Karpas-422 (cell line): ENCODE measurements around the gene ROS1. TPM values are rescaled to one million over a fixed set of nuclear protein-coding genes. Genes with fewer than 3 reads are reported as not detected.

Experiments
- DNase-seq: peaks from one replicate; pipeline ENCODE4 v3.0.0-alpha.2; 2015
- H2AFZ ChIP-seq: fragments of 200-600 bp; sonication (generic); 2 replicates; pipeline ENCODE4 v1.6.1; 2014; ENCODE audit warnings: antibody characterized with exemption, low read length, mixed read lengths
- H3K27ac ChIP-seq: fragments of 200-600 bp; sonication (generic); 2 replicates; pipeline ENCODE4 v1.5.1; 2014; ENCODE audit warnings: mild to moderate bottlenecking, low read length, moderate library complexity
- H3K27me3 ChIP-seq: fragments of 200-600 bp; sonication (generic); 2 replicates; pipeline ENCODE4 v1.6.1; 2014; ENCODE audit warnings: low read length, mixed read lengths
- H3K36me3 ChIP-seq: fragments of 200-600 bp; sonication (generic); 2 replicates; pipeline ENCODE4 v1.6.1; 2014; ENCODE audit warnings: low read length, mixed read lengths; ENCODE audit not compliant: insufficient read depth
- H3K4me1 ChIP-seq: fragments of 200-600 bp; sonication (generic); 2 replicates; pipeline ENCODE4 v1.6.1; 2014; ENCODE audit warnings: mild to moderate bottlenecking, low read length, mixed read lengths
- H3K4me2 ChIP-seq: fragments of 200-600 bp; sonication (generic); 2 replicates; pipeline ENCODE4 v1.6.1; 2014; ENCODE audit warnings: low read length, low read depth, mild to moderate bottlenecking; ENCODE audit not compliant: poor library complexity, severe bottlenecking
- H3K4me3 ChIP-seq: fragments of 200-600 bp; sonication (generic); 2 replicates; pipeline ENCODE4 v1.5.1; 2014; ENCODE audit warnings: mild to moderate bottlenecking, antibody characterized with exemption, low read length, mixed read lengths
- H3K79me2 ChIP-seq: fragments of 200-600 bp; sonication (generic); 2 replicates; pipeline ENCODE4 v1.6.1; 2014; ENCODE audit warnings: mild to moderate bottlenecking, low read length, mixed read lengths
- H3K9ac ChIP-seq: fragments of 200-600 bp; sonication (generic); 2 replicates; pipeline ENCODE4 v1.6.0; 2014; ENCODE audit warnings: low read length
- H3K9me2 ChIP-seq: fragments of 200-600 bp; sonication (generic), shearing (Covaris generic); replicated peaks from 2 replicates; pipeline ENCODE4 v1.6.0; 2014; ENCODE audit warnings: mild to moderate bottlenecking, low read length, moderate library complexity; ENCODE audit not compliant: insufficient read depth
- H3K9me3 ChIP-seq: fragments of 300-700, 200-600 bp; sonication (generic); 2 replicates; pipeline ENCODE4 v1.6.1; 2014; ENCODE audit warnings: low read length, mixed read lengths
- H4K20me1 ChIP-seq: fragments of 200-600 bp; sonication (generic); 2 replicates; pipeline ENCODE4 v1.6.1; 2014; ENCODE audit warnings: mild to moderate bottlenecking, antibody characterized with exemption, low read length, low read depth; ENCODE audit not compliant: insufficient read depth
- total RNA-seq: library from RNA; depleted of rRNA; stranded (reverse); fragments of >200 nt; shearing (Covaris generic); gene quantifications from 2 replicates; pipeline ENCODE4 v1.2.3, GENCODE V29; 2014; ENCODE audit warnings: low replicate concordance

The ROS1 gene
- total RNA-seq, 1 experiment from 2014 or later, result not detected

GRCh38 chr6:117399924-117400323 lies 25.8 kb downstream of the ROS1 start:
- Histone ChIP-seq H3K79me2 (no peaks in the 10 kb centered on the region), H3K27me3 (no peaks in the 10 kb centered on the region), H3K4me1 (no peaks in the 10 kb centered on the region), H3K4me2 (no peak overlapping the region), H3K9me2 (no peaks in the 10 kb centered on the region), H4K20me1 (no peaks in the 10 kb centered on the region), H3K9ac (no peak overlapping the region), H3K4me3 (no peak overlapping the region), H3K36me3 (no peaks in the 10 kb centered on the region), H3K27ac (no peak overlapping the region), H2AFZ (no peak overlapping the region), H3K9me3 (no peaks in the 10 kb centered on the region)
- DNase-seq, result no peak

GRCh38 chr6:117399126-117399525 lies 26.6 kb downstream of the ROS1 start:
- Histone ChIP-seq H3K27me3 (no peaks in the 10 kb centered on the region), H3K36me3 (no peaks in the 10 kb centered on the region), H3K9ac (no peak overlapping the region), H3K9me3 (no peaks in the 10 kb centered on the region), H3K27ac (no peak overlapping the region), H2AFZ (no peak overlapping the region), H4K20me1 (no peaks in the 10 kb centered on the region), H3K79me2 (no peaks in the 10 kb centered on the region), H3K4me2 (no peak overlapping the region), H3K9me2 (no peaks in the 10 kb centered on the region), H3K4me1 (no peaks in the 10 kb centered on the region), H3K4me3 (no peak overlapping the region)
- no peak for DNase-seq

GRCh38 chr6:117397536-117398227 lies 28.1 kb downstream of the ROS1 start:
- Histone ChIP-seq H3K36me3 (no peaks in the 10 kb centered on the region), H2AFZ (no peak overlapping the region), H3K4me3 (no peak overlapping the region), H3K27me3 (no peaks in the 10 kb centered on the region), H3K79me2 (no peaks in the 10 kb centered on the region), H3K9ac (no peak overlapping the region), H3K9me3 (no peaks in the 10 kb centered on the region), H3K9me2 (no peaks in the 10 kb centered on the region), H3K27ac (no peak overlapping the region), H3K4me1 (no peaks in the 10 kb centered on the region), H3K4me2 (no peak overlapping the region), H4K20me1 (no peaks in the 10 kb centered on the region)
- DNase-seq, result no peak

- Histone ChIP-seq H2AFZ (no peak overlapping the region), H3K9me3 (no peaks in the 10 kb centered on the region), H3K4me1 (no peaks in the 10 kb centered on the region), H3K27ac (no peak overlapping the region), H3K9me2 (no peaks in the 10 kb centered on the region), H3K9ac (no peak overlapping the region), H4K20me1 (no peaks in the 10 kb centered on the region), H3K79me2 (no peaks in the 10 kb centered on the region), H3K36me3 (no peaks in the 10 kb centered on the region), H3K4me2 (no peak overlapping the region), H3K4me3 (no peak overlapping the region), H3K27me3 (no peaks in the 10 kb centered on the region)
- DNase-seq, result no peak
Observed at GRCh38 chr6:117396228-117396627, 29.5 kb downstream of the ROS1 start.

- no peaks in the 10 kb centered on the region for H3K4me1 ChIP-seq
- no peaks in the 10 kb centered on the region for H3K79me2 ChIP-seq
- H3K4me2 ChIP-seq, result no peak overlapping the region
- H4K20me1 ChIP-seq, result no peaks in the 10 kb centered on the region
- H3K36me3 ChIP-seq, result no peaks in the 10 kb centered on the region
- H2AFZ ChIP-seq, result no peak overlapping the region
- no peak for DNase-seq
- H3K27me3 ChIP-seq, result no peaks in the 10 kb centered on the region
- no peak overlapping the region for H3K4me3 ChIP-seq
- no peak overlapping the region for H3K9ac ChIP-seq
- no peaks in the 10 kb centered on the region for H3K9me2 ChIP-seq
- H3K27ac ChIP-seq, result no peak overlapping the region
- no peaks in the 10 kb centered on the region for H3K9me3 ChIP-seq
Observed at GRCh38 chr6:117395164-117395563, 30.6 kb downstream of the ROS1 start.

GRCh38 chr6:117393045-117393444 lies 32.7 kb downstream of the ROS1 start:
- no peaks in the 10 kb centered on the region for H3K79me2 ChIP-seq
- no peak overlapping the region for H3K4me2 ChIP-seq
- H3K9me3 ChIP-seq, result no peaks in the 10 kb centered on the region
- no peaks in the 10 kb centered on the region for H3K27me3 ChIP-seq
- no peak for DNase-seq
- H3K4me3 ChIP-seq, result no peak overlapping the region
- no peaks in the 10 kb centered on the region for H3K9me2 ChIP-seq
- no peaks in the 10 kb centered on the region for H4K20me1 ChIP-seq
- no peak overlapping the region for H3K27ac ChIP-seq
- H3K4me1 ChIP-seq, result no peaks in the 10 kb centered on the region
- H3K9ac ChIP-seq, result no peak overlapping the region
- H2AFZ ChIP-seq, result no peak overlapping the region
- H3K36me3 ChIP-seq, result no peaks in the 10 kb centered on the region

GRCh38 chr6:117391874-117392583 lies 33.7 kb downstream of the ROS1 start:
- H3K27ac ChIP-seq, result no peak overlapping the region
- H3K9me3 ChIP-seq, result no peaks in the 10 kb centered on the region
- H3K9me2 ChIP-seq, result no peaks in the 10 kb centered on the region
- H3K27me3 ChIP-seq, result no peaks in the 10 kb centered on the region
- no peaks in the 10 kb centered on the region for H3K79me2 ChIP-seq
- no peak overlapping the region for H3K4me2 ChIP-seq
- H3K9ac ChIP-seq, result no peak overlapping the region
- H4K20me1 ChIP-seq, result no peaks in the 10 kb centered on the region
- DNase-seq, result no peak
- no peak overlapping the region for H2AFZ ChIP-seq
- no peak overlapping the region for H3K4me3 ChIP-seq
- no peaks in the 10 kb centered on the region for H3K4me1 ChIP-seq
- no peaks in the 10 kb centered on the region for H3K36me3 ChIP-seq

GRCh38 chr6:117389227-117390057 lies 36.3 kb downstream of the ROS1 start:
- Histone ChIP-seq H2AFZ (no peak overlapping the region), H3K4me3 (no peak overlapping the region), H3K4me1 (no peaks in the 10 kb centered on the region), H3K79me2 (no peaks in the 10 kb centered on the region), H3K27me3 (no peaks in the 10 kb centered on the region), H4K20me1 (no peaks in the 10 kb centered on the region), H3K27ac (no peak overlapping the region), H3K9me3 (no peaks in the 10 kb centered on the region), H3K4me2 (no peak overlapping the region), H3K9ac (no peak overlapping the region), H3K36me3 (no peaks in the 10 kb centered on the region), H3K9me2 (no peaks in the 10 kb centered on the region)
- DNase-seq, result no peak
